ENCODE results near the gene ARRDC3.

GRCh38 chr5:91345461-91345860 lies 37.7 kb downstream of the ARRDC3 start:
- TF ChIP-seq CTCF (conservative IDR thresholded peaks at IDR 0.05) = no peak
- TF ChIP-seq EZH2 (IDR thresholded peaks at IDR 0.05; ENCODE audit: low read depth) = no peak
